GM13977 (cell line): ENCODE data around the gene TBC1D22A.
"Not testable (repeated sequence)": the region's sequence is repeated elsewhere in the genome, so short reads cannot be mapped to it uniquely, and the experiment has no call there.

Experiments used
- DNase-seq: peaks from one replicate; pipeline ENCODE4 v3.0.0; 2012; ENCODE audit warnings: low spot score
- in situ Hi-C: fragments of 300-500 bp; cut with MboI; formaldehyde crosslinking; loops from one replicate; pipeline ENCODE4 v1.12.0; 2022; ENCODE audit warnings: low sequenced_read_pairs, low pct_unique_long_range_greater_than_20kb, mixed read lengths, inconsistent platforms; ENCODE audit not compliant: unreplicated experiment
- TF ChIP-seq, protein P1 (sequence below): IDR thresholded peaks from 2 replicates; pipeline ENCODE4 v1.5.1; 2012; ENCODE audit warnings: mild to moderate bottlenecking, control low read depth; ENCODE audit not compliant: insufficient read depth; ENCODE audit errors: extremely low read depth, missing control alignments

Gene TBC1D22A

DNA sequence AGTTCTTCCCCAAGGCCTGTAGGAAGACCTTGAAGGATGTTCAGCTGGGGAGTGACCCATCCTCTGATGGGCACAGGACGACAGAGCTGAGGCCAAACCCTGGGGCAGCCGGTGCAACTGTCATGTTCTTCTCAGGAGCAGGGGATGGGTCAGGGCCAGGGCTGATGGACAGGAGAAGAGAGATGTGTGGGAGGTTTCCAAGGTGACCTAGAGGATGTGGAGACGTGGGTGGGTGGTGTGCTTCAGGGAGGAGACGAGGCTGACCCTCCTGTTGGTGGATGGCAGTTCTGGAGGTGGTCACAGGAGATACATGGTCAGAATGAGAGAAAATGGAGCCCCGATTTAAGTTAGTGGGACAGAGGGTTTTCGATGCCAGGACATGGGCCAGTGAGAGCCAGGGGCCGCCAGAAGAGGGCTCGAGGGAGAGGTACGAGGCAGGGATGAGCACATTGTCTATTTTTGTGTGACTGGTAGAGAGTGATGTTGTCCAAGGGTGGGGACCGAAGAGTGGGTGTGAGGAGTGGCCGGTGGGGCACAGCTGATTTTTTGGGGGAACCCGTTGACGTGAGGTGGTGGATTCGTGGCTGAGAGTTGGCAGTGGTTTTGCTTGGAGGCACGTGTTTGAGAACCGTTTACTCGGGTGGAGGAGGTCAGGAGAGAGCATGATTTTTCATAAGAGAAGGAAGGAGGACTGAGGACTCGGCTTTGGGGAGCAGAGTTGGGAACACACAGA, 14.6 kb downstream of the TBC1D22A start:
- in situ Hi-C loops = no loop called here
- TF ChIP-seq, protein P1, sequence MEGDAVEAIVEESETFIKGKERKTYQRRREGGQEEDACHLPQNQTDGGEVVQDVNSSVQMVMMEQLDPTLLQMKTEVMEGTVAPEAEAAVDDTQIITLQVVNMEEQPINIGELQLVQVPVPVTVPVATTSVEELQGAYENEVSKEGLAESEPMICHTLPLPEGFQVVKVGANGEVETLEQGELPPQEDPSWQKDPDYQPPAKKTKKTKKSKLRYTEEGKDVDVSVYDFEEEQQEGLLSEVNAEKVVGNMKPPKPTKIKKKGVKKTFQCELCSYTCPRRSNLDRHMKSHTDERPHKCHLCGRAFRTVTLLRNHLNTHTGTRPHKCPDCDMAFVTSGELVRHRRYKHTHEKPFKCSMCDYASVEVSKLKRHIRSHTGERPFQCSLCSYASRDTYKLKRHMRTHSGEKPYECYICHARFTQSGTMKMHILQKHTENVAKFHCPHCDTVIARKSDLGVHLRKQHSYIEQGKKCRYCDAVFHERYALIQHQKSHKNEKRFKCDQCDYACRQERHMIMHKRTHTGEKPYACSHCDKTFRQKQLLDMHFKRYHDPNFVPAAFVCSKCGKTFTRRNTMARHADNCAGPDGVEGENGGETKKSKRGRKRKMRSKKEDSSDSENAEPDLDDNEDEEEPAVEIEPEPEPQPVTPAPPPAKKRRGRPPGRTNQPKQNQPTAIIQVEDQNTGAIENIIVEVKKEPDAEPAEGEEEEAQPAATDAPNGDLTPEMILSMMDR = no peak
- no peak for DNase-seq

DNA sequence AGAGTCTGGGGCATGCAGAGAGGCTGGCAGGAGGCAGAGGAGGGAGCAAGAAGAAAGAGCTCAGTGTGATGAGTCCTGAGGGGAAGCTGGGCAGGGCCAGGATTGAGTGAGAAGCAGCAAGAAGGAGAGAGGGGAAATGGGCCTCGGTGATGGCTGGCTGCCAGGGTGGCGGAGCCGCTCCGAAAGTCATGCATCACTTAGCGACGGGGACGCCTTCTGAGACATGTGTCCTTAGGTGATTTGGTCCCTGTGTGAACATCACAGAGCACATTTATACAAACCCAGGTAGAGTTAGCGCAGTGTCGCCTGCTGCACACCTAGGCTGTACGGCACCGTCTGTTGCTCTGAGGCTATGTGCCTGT, 15.1 kb downstream of the TBC1D22A start:
- TF ChIP-seq, protein P1 = no peak
- peak; percentile 50 for DNase-seq
- in situ Hi-C loops = no loop called here

DNA sequence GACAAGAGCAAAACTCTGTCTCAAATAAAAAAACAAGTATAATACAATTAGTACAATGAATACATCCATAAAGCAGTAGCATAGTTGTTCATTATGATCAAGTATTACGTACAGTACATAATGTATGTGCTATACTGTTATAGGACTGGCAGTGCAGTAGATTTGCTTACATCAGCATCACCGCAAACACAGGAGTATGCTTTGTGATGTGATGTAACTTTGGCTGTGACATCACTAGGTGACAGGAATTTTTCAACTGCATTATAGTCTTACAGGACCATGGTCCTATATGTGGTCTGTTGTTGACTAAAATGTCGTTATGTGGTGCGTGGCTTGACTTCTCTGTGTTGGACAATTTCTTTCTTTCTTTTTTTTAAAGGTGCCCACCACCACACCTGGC, 16.6 kb downstream of the TBC1D22A start:
- TF ChIP-seq, protein P1 = no peak
- no peak for DNase-seq
- in situ Hi-C loops = no loop called here

DNA sequence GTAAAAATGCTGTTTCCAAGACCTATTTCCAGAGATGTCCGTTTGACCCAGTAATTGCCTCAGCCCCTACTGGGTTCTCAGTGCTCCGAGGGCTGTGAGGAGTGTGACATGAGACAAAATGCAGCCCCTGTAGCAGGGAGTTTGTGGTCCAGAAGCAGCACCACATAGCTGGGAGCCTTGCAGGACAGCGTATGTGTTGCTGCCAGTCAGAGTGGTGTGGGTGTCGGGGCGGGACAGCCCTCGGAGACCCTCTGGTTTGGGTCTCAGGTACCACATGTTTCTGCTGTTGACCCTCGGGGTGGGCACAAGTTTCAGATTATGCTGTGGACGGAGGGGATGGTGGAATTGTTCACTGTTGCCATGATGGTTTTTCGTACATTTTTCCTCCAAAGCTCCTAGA, 17.2 kb downstream of the TBC1D22A start:
- no peak for DNase-seq
- TF ChIP-seq, protein P1 = no peak

DNA sequence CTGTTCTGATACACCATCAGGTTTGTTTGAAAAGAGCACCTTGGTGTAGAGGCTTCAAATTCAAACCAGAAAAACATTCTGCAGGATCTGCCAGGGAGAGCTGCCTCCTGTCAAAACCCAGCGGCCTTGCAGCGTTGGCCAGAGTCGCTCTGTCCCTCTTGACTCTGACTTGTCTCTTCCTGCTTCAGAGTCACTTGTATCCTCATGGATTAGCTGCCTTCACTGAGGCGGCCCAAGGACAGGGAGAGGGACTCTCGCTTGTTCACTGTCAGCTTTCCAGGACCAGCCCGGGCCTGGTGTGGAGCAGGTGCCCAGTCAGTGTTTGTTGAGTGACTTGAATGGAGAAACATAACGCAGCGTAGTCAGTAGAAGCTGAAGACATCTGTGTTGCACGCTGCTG, 18.0 kb downstream of the TBC1D22A start:
- no peak for DNase-seq
- TF ChIP-seq, protein P1 = no peak
- in situ Hi-C loops = no loop called here

More for the DNA sequence above, 17.2 kb downstream of the TBC1D22A start:
- in situ Hi-C loops = no loop called here

DNA sequence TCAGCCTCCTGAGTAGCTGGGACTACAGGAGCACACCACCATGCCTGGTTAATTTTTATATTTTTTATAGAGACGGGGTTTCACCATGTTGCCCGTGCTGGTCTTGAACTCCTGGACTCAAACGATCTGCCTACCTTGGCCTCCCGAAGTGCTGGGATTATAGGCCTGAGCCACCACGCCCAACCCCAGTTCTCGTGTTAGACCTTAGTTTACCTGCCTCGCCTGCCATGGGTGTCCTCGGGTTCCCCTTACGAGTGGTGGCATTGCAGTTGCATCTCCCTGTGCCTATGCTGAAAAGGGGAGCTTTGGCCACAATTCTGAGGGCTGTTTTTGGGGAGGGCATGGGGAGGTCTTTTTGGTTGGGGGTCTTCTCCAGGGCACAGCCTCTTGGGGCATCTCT, 18.8 kb downstream of the TBC1D22A start:
- in situ Hi-C loops = no loop called here
- no peak for DNase-seq
- TF ChIP-seq, protein P1 = no peak

DNA sequence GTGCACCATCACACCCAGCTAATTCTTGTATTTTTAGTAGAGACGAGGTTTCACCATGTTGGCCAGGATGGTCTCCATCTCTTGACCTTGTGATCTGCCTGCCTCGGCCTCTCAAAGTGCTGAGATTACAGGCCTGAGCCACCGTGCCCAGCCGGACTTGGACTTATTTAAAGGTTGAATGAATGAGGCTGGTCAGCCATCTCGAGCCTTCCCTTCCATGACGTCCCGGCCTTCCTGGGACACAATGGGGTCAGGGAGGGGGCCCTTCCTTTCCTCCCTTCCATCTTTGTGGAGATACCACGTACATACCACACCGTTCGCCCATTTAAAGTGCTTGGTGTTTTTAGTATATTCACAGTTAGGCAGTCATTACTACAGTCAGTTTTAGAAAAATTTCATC, 19.8 kb downstream of the TBC1D22A start:
- in situ Hi-C loops, DNase-seq: not testable (repeated sequence)
